HG02885 (cell line): ENCODE results near the gene RNF123.

Source experiments
- ATAC-seq: cut with Tn5 transposase; IDR thresholded peaks from one replicate; pipeline ENCODE4 v1.9.1; 2021; ENCODE audit warnings: mild to moderate bottlenecking; ENCODE audit not compliant: unreplicated experiment, poor library complexity

Gene RNF123

DNA sequence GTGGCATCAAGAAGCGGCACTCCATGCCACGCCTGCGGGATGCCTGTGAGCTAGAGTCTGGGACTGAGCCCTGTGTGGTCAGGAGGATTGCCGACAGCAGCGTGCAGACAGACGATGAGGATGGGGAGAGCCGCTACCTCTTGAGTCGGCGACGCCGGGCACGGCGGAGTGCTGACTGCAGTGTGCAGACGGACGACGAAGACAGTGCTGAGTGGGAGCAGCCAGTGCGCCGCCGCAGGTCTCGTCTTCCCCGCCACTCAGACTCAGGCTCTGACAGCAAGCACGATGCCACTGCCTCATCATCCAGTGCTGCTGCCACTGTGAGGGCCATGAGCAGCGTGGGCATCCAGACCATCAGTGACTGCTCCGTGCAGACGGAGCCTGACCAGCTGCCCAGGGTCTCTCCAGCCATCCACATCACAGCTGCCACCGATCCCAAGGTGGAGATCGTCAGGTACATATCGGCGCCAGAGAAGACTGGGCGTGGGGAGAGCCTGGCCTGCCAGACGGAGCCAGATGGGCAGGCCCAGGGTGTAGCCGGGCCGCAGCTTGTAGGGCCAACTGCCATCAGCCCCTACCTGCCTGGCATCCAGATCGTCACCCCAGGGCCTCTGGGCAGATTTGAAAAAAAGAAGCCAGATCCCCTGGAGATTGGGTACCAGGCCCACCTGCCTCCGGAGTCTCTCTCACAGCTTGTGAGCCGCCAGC lies 32.0 kb upstream of the RNF123 start:
- no peak for ATAC-seq

DNA sequence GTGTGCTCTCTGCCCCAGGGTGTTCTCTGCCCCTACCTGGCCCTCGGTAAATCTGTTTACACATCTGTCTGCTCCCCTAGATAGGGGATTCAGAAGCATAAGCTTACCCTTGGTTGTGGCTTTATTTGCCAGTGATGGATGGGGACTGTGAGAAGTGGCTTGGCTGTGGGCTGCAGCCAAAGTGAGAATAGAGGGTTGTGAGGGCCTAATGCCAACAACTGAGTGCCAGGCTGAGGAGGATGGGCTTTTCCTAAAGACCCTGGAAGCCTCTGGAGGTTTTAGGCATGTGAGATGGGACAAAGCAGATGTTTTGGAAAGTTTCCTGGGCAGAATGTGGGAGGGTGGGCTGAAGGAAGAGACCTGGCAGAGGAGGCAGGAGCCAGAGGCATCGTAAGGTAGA lies 30.6 kb upstream of the RNF123 start:
- ATAC-seq: no peak

DNA sequence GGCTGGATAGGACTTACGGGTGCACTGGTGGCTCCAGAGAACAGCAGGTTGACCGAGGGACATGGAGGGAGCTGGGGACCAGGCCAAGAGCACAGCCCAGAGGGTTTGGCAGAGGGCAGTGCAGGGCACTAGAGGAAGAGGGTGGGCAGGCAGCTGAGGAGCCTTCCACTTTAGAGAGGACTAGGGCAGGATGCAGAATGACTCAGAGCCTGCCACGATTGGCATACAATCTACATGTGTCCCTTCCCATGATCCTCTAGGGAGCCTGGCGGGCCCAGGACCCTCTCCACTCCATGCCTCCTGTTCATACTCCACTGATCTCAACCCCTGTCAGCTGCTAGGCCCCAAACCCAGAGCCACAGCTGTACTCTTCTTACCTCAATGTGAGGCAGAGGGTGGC lies 29.6 kb upstream of the RNF123 start:
- ATAC-seq: no peak

DNA sequence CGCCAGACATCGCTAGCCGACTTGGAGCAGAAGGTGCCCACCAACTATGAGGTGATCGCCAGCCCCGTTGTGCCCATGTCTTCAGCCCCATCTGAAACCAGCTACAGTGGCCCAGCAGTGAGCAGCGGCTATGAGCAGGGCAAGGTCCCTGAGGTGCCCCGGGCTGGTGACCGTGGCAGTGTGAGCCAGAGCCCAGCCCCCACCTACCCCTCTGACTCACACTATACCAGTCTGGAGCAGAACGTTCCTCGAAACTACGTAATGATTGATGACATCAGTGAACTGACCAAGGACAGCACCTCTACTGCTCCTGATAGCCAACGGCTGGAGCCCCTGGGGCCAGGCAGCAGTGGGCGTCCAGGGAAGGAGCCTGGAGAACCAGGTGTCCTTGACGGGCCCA lies 28.1 kb upstream of the RNF123 start:
- no peak for ATAC-seq

DNA sequence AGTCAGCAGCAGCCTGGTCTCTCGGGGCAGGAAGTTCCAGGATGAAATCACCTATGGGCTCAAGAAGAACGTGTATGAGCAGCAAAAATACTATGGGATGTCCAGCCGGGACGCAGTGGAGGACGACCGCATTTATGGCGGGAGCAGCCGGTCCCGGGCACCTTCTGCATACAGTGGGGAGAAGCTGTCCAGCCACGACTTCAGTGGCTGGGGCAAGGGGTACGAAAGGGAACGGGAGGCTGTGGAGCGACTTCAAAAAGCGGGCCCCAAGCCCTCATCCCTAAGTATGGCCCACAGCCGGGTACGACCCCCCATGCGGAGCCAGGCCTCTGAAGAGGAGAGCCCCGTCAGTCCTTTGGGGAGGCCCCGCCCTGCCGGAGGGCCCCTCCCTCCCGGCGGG lies 27.3 kb upstream of the RNF123 start:
- no peak for ATAC-seq

DNA sequence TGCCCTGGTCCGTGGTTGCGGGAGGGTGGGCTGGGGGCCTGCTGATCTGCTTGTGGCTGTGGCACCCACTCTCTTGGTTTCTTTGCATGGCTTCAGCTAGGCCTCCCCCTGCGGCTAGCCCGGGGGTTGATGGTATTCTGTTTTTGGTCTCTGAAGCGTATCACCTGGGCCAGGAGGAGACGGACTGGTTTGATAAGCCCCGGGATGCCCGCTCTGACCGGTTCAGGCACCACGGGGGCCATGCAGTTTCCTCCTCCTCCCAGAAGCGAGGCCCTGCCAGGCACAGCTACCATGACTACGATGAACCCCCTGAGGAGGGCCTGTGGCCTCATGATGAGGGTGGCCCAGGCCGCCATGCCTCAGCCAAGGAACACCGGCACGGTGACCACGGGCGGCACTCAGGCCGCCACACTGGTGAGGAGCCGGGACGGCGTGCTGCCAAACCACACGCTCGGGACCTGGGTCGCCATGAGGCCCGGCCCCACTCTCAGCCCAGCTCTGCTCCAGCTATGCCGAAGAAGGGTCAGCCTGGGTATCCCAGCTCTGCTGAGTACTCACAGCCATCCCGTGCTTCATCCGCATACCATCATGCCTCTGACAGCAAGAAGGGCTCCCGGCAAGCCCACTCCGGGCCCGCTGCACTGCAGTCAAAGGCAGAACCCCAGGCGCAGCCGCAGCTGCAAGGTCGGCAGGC lies 26.5 kb upstream of the RNF123 start:
- ATAC-seq: no peak

DNA sequence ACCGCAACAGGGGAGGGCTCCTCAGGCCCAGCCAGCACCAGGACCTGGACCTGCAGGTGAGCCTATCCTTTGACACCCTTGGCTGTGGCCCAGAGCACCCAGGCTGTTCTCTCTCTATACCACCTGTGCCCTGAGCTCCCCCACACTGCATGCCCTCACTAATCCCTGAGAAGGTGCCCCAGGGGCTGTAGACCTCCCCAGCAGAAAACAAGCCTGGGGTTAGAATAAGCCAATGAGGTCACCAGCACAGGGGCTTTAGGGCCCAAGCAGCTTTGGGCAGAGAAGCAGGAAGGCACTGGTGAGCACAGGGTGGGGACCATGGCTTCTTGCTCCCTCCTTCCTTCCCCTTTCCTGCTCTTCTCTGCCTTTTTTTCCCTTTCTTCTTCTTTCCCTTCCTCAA lies 25.5 kb upstream of the RNF123 start:
- no peak for ATAC-seq

DNA sequence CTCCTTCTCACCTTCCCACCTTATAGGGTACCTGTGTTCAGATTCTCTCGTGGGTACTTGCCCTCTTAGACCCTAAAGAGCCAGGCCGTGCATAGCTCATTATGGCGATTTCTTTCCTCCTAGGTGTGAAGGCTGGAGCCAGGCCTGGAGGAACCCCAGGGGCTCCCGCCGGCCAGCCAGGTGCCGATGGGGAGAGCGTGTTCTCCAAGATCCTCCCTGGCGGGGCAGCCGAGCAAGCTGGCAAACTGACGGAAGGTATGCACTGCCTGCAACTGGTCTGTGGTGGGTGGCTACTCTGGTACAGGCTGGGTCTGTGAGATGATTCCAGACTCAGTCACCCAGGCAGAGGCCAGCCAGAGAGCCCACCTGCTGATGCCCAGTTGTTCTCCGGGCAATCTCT lies 25.1 kb upstream of the RNF123 start:
- no peak for ATAC-seq

DNA sequence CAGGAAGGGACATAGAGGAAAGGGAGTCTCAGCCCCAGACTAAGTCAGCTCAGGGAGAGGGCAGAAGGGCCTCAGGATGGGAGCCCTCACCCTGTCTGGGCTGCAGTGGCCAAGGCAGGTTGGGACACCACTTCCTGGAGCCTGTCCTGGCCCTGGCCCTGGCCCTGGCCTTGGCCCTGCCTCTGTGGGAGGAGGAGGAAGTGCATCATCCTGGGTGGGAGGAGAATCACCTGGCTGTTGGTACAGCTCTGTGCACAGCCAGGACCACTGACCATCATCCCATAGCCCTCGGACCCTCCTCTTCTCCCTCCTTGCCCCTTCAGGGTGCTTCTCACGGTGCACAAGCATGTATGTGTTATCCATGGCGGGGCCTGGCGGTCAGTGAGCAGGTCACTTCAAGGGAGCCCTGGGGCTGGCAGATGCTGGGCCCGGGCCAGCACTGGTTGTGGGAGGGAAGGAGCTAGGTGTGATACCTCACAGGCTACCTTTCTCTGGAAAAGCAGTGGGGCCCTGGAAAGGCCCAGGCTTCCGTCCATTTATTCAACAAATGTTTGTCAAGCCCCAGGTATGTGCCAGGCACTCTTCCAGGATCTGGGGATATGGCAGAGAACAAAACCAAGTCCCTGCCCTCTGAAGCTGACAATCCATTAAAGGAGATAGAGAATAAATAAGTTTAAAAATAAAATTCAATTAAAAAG lies 23.4 kb upstream of the RNF123 start:
- no peak for ATAC-seq

DNA sequence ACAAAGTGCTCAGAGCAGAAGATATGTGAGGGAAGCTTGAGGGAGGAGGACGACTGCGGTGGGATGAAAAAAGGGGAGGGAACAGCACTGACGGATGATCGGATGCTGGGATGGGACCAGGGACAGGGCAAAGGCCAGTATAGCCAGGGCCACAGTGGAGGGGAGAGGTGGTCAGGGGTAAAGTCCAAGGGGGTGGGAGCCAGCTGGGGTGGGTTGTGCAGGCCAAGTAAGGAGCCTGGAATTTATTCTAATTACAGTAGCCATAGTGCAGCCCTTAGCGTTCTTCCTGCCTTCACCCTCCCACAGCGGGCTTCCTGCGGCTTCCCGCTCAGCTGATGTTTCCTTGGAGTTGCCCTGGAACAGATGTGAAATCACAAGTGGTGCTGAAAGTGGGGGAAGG lies 22.8 kb upstream of the RNF123 start:
- no peak for ATAC-seq

DNA sequence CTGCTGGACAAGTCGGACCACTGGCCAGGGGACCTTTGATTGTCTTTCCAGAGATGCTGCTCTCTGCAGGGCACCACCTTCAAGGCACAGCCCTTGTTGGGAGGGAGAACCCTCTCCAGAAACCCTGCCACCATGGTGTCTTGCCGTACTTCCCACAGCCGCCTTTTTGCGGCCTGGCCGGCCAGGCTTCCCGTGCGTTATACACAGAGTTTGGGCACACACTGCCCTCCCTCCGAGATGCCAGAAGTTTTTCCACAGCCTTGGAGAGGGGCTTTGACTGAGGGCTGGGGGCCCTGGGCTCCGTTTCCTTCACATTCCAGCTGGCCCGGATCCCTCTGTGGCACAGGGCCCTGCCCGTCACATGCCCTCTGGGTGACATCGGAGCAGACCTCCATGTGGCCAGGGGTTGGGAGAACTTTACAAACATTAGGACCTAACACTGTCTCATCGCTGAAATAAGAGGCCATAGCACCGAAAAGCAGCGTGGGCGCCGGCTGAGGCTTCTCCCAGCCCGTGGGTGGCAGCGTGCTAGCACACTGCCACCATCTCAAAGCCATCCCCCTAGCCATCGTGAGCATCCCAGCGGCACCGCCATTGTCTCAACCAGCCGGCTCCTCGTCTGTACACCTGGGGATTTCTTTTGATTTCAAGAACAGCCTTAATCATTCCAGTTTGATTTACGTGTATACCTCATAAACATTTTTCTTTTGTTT lies 21.5 kb upstream of the RNF123 start:
- no peak for ATAC-seq

DNA sequence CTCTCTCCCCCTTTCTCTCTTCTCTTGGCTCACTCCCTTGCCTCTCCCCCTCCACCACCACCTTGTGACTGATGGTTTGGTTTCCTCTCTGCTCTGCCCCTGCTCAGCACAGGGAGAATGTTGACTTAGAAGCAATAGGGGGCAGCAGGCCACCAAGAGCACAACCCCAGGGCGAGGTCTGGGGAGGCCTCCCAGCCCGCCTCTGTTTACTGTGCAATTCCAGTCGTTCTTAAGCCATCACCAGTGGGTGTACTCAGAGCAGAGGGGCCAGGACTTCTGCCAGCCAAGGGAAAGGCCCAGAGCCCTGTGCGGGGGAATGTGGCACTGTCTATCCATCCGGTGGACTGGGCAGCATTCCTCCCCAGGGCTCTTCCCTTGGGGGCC lies 21.0 kb upstream of the RNF123 start:
- no peak for ATAC-seq

DNA sequence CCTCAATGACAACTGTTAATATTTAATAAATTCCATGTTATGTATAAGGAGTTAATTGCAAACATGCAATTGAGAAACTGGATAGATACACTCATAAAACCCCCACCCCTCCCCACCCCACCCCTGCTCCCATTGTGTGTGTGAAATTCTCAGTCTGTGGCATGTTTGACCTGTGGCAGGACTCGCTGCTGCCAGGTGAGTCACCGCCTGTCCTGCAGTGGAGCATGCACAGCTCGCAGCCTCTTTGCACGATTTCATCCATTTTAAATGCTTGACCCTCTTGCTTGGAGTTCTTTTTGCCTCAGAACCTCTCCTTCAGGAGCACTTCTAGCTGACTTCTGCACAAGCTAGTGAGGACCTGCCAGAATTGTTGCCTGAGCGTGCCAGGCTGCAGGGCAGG lies 20.5 kb upstream of the RNF123 start:
- ATAC-seq: no peak

DNA sequence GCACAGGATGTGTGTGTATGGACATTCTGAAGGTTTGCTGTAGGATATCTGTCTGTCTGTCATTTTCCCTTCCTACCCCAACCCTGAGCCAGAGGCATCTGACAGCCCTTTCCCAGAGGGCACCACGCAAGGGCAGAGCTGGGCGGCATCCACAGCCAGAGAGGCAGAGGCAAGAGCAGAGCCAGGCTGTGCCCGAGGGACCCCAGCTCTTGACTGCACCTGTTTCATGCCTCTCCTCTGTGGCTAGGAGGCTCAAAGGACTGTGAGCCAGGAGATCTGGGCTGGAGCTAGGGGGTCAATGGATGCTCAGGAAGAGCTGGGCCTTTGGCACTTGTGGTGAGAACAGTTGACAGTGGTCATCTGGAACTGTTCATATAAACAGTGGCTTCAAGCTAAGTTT lies 20.0 kb upstream of the RNF123 start:
- no peak for ATAC-seq

DNA sequence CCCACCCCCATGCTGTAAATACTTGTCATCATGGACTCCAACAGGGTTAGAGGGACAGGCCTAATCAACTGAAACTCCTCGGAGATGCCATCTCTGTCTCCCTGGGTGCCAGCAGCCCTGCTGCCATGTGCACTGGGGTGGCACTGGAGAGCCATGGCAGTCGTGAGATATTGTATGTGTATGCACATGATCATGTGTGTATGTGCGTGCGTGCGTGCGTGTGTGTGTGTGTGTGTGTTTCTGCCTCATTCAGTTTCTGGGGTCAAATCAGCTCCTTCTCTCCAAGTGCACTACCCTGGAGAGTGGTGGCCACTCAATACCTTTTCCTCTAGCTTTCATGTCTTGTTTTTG lies 18.4 kb upstream of the RNF123 start:
- no peak for ATAC-seq

DNA sequence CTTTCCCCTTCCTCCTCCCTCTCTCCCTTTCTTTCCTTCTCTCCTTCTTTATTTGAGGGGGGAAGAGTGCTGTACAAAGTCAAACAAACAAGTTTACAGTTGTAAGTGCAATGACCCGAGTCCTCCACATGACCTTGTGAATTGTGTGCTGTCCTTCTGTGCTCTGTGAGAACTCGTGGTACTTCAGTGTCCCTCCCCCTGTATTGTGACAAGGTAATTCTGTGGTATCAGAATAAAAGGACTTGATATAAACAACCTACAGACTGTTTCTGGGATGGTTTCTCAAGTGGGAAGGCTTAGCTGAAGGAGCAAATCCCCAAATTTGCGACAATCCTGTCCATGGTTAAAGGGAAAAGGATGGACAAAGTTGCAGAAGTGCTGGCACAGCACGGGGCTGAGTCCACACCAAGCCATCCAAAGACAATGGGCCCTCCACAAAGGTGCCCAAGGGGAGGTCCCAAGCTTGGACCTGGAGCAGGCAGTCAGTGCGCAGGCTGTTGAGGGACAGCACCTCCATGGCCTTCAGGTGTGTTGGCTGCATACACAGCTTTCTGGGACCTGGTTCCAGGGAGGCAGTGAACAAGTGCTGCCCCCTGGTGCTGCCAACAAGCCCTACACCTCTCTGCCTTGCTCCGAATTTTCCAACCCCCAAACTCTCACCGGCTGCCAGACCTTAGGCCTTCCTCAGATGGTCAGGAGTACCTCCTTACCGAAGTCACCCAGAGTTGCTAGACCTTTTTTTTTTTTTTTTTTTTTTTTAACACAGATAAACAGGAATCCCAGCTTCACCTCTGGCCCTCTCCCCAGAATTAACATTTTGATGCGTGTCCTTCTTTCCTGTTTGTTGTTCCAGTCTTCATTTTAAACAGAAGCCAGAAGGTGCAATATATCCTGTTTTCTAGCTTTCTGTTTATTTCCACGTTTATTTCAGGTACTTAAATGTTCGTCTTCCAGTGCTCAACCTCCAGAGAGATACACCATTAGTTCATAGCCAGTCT lies 17.8 kb upstream of the RNF123 start:
- no peak for ATAC-seq

DNA sequence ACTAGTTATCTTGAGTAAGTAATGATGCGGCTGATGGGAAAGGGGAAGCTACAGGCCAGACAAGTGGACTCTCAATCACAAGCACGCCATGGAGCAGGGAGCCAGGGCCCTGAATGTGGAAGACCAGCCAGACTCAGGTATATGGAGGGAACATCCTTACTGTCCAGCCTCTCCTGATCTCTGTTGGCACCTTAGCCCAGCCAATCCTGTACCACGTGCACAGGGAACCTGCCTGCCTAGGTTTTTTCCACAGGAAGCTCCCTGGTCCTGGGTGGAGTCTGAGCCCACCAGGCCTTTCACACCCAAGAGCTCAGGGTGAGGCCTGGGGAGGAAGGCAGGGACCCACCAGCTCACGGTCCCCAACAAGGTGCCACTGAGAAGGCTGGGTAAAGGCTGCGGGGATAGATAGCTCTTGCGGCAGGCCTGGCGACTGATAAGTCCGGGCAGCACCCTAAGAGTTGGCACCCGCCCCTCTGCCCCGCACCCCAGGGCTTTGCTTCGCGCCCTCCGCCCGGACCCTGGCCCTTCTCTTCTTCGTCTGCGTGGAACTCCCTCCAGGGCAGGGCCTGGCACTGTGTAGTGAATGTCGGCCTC lies 16.1 kb upstream of the RNF123 start:
- ATAC-seq: no peak

DNA sequence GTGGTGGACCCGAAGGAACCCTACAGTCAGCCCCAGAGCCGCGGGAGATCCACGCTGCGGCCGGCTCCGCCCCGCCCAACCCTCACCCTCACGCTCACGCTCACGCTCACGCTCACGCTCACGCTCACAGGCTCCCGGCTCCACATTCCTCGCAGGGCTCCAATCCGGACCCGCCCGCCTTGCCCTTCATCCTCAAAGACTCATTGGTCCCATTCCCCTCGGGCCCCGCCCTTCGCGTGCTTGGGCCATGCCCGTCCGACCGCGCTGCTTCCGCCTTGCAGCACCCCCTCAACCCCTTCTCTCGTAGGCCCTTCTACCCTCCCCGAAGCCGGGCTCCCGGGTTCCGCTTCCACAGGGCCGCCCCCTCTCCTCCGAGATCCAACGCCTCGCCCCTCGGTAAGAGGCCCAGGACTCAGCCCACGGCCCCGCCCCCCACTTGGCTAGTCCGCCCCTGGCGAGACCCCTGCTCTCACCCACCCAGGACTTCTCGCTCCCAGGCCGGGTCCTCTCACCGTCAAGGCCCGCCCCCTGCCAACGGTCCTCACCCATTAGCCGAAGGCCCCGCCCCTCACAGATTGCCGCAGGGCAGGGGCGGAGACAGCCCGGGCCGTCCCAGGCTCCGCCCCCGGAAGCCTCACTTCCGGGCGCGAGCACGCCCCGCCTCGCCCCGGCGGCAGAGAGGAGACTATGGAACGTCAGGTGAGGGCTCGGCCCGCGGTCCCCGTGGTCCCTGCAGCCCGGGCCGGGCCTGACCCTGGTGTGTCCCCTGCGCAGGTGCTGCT lies 15.5 kb upstream of the RNF123 start, which contains the start of gene APEH:
APEH (plus strand) TSS at position 637 of the 782 bp plus-strand sequence; CDS start at position 688, 51 bp downstream.
- peak; percentile 80 for ATAC-seq
